HUDEP-2 (cell line): Measurements from ENCODE around the gene NUMA1.

Experiments
- DNase-seq, 76 experiments: peaks; one replicate each; lab custom pipeline; 2025; ENCODE audit not compliant: unreplicated experiment in 76 of 76; lab: John Stamatoyannopoulos, UW

NUMA1 gene

GRCh38 chr11:72080326-72081183 is at the start of gene NUMA1, which contains the start of gene LRRC51:
NUMA1 (minus strand) TSS chr11:72080542; CDS start chr11:72035943, 44,599 bp downstream.
LRRC51 (plus strand) TSS chr11:72080850; CDS start chr11:72089084, 8,234 bp downstream.
- peak in 75 of 76 experiments; percentile 66 to 99 (median 98) for DNase-seq

- no peak for DNase-seq
Measured at GRCh38 chr11:72129381-72129780, 49.0 kb upstream of the NUMA1 start.

- DNase-seq = no peak
Measured at GRCh38 chr11:72127923-72128322, 47.6 kb upstream of the NUMA1 start.

- no peak for DNase-seq
Measured at GRCh38 chr11:72125956-72126355, 45.6 kb upstream of the NUMA1 start.

GRCh38 chr11:72124046-72124445 is 43.7 kb upstream of the NUMA1 start:
- DNase-seq = no peak

- DNase-seq = no peak
Measured at GRCh38 chr11:72123117-72123653, 42.8 kb upstream of the NUMA1 start.

- DNase-seq = no peak
Measured at GRCh38 chr11:72122607-72123006, 42.3 kb upstream of the NUMA1 start.

GRCh38 chr11:72120930-72121329 is 40.6 kb upstream of the NUMA1 start:
- DNase-seq = no peak

GRCh38 chr11:72119198-72119597 is 38.9 kb upstream of the NUMA1 start:
- DNase-seq = no peak

- no peak for DNase-seq
Measured at GRCh38 chr11:72116019-72116755, 35.8 kb upstream of the NUMA1 start.

- no peak for DNase-seq
Measured at GRCh38 chr11:72114570-72114969, 34.2 kb upstream of the NUMA1 start.

- DNase-seq = no peak
Measured at GRCh38 chr11:72112978-72113808, 32.9 kb upstream of the NUMA1 start.

- DNase-seq = peak in 75 of 76 experiments; percentile 83 to 99 (median 96)
Measured at GRCh38 chr11:72112143-72112977, 32.0 kb upstream of the NUMA1 start, which contains the start of gene ANAPC15. ANAPC15 (minus strand) TSS chr11:72112695; CDS start chr11:72111276, 1,419 bp downstream.

GRCh38 chr11:72111300-72112142 is 31.2 kb upstream of the NUMA1 start:
- no peak for DNase-seq

GRCh38 chr11:72105888-72106287 is 25.5 kb upstream of the NUMA1 start, which contains the start of gene TOMT:
TOMT (plus strand) TSS chr11:72105924; CDS start chr11:72105952, 28 bp downstream.
- DNase-seq = no peak

GRCh38 chr11:72103754-72104167 is 23.4 kb upstream of the NUMA1 start:
- DNase-seq = no peak

- peak in 75 of 76 experiments; percentile 71 to 99 (median 98) for DNase-seq
Measured at GRCh38 chr11:72102946-72103753, 22.8 kb upstream of the NUMA1 start, which contains the start of gene LAMTOR1. LAMTOR1 (minus strand) TSS chr11:72103297; CDS start chr11:72103224, 73 bp downstream.

- DNase-seq = no peak
Measured at GRCh38 chr11:72102631-72102945, 22.2 kb upstream of the NUMA1 start.
